Activated CD4-positive, CD25-positive, alpha-beta regulatory T cell treated with anti-CD3 and anti-CD28 coated beads, Interleukin-2, amount 50 U/mL, for 16 hours (primary cell): Measurements from ENCODE around the gene MAT2B.

Experiments
- DNase-seq: peaks from one replicate; pipeline ENCODE4 v3.0.0-alpha.2; 2020; ENCODE audit warnings: low read depth, low spot score

MAT2B gene

DNA sequence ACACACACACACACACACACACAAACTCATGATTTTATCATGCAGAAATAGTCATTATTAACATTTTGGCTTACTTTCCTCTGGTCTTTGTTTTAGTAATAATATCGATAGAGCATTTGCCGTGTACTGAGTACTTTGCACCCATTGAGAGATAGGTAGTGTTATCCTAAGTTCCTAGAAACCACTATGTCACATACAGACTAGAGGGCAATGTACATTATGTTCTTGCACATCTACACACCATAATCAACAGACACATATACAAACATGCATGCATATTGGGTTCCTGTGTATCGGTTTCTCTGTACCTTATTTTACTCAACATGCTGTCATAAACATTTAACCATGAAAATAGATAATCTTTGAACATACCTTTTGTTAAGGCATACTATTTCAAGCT is 45.7 kb downstream of the MAT2B start:
- DNase-seq, result no peak

DNA sequence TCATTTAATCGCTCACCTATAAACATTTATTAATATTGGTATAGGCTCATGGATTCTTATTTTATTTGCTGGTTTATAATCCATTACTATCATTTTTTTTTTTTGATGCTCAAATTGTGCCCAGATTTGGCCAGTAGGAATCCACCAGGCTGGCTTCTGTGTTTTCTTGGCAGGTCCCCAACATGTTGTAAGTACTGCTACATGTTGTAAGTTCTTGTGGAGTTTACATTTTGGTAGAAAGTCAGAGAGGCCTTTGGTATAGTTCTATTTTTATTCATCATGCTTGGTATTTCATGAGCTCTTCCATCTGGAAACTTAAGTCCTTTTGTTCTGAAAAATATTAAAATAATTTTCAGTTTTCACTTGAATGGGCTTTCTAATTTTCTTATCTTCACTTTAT is 47.1 kb downstream of the MAT2B start:
- no peak for DNase-seq

DNA sequence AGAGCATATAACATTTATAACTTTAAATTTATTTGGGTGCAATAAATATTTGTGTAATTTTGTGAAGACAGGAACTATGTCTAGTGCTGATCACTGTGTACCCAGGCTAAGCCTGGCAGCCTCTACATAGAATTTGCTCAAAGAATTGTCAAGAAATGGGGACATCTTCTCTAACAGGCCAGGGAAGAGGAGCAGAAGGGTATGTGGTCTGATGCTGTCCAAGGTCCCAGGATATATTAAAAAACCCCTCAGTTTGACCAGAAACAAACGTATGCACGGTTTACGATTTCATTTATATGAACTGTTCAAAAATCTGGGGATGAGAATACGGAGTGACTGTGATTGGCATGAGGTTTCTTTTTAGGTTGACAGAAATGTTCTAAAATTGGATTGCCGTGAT is 55.9 kb downstream of the MAT2B start:
- no peak for DNase-seq

DNA sequence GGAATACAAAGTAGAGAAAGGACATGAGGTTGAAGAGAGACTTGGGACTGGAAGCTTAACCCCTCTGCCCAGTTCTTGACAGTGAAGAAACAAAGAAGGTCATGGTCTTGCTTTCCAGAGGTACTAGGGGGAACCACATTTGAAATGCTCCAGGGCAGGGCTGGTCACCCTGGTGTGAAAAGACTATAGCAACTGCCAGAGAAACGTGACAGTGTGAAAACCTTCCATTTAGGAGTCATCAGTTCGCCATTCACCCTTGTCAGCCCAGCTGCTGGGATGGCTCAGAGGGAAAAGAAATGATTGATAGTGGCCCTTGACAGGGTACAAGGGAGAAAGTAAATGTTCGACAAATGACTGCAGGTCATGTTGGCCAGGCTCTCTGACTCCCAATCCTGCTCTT is 56.7 kb downstream of the MAT2B start:
- no peak for DNase-seq

DNA sequence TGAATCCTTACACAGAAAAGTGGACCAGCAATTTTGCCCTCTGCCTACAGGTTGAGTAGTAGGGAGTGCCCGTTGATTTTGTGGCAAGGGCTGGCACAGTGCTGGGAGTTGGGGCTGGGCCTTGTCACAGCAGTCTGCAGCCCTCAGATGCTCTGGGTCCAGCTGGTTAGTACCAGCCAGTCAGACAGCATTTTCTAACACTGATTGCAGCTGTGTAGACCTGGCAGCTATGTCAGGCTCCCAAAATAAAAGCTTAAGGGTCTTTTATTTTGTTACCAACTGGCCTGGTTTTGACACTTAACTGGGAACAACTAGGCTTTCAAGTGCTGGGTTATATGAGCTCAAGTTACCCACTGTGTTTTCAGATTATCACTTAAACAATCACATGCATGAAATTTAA is 57.7 kb downstream of the MAT2B start:
- no peak for DNase-seq

DNA sequence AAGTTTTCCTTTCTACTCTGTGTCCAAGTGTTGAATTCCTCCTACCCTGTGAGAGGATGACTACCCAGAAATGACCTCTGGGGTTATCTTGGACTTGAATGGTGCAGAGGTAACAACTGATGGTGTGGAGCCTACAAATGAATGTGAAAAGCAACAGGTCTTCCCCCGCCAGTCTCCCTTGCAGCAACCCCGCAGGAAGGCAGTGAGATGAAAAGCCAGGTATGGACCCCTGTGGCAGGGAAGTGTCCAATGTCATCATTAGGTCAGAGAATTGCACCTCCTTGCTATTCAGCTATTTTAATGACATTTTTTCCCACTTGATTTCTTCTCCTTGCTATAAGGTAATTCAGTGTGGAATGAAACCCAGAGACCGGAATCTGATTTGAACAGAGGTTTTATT is 58.5 kb downstream of the MAT2B start:
- DNase-seq, result no peak

DNA sequence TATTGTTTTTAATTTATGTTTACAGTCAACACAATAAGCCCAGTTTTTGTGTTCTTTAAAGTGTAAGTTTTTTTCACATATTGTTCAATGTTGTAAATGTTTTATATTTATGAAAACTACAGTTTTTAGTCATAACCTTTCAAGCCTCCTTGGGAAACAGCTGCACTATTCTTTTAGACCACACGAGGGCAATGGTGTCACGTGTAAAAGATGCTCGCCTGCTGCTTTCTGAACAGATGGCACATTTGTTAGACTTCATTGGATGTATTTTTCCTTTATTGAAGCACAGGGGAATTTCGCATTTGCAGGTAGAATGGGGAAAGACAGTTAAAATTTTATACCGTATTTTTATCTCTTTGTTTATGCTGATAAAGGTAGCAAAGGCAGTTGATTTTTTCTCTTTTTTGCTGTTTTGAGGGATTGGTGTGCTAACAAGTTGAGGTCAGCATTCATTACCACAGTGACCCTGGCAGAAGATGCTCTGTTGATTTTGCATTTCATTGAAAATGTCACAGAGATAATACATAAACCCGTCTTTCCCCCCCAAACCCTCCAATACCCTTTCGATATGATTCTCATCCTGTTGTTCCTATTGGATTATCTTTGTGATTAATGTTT is 59.0 kb downstream of the MAT2B start:
- peak; percentile 28 for DNase-seq

DNA sequence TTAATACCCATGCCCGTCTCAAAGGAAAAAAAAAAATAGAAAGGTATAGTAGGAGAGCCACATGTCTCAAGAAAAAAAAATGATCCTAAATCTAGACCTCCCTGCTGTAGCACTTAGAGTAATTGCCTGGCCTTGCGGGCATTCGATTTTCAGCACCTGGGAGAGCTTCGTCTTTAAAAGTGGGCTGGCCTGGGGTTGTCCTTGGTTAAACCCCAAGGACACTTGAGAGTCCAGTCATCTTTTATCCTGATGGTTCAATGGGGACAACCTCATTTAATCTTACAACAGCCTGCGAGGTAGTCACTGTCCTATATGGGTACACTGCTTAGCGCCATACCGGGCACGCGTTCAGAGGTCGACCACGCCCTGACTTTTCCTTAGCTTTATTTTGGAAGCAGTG is 60.1 kb downstream of the MAT2B start:
- no peak for DNase-seq

DNA sequence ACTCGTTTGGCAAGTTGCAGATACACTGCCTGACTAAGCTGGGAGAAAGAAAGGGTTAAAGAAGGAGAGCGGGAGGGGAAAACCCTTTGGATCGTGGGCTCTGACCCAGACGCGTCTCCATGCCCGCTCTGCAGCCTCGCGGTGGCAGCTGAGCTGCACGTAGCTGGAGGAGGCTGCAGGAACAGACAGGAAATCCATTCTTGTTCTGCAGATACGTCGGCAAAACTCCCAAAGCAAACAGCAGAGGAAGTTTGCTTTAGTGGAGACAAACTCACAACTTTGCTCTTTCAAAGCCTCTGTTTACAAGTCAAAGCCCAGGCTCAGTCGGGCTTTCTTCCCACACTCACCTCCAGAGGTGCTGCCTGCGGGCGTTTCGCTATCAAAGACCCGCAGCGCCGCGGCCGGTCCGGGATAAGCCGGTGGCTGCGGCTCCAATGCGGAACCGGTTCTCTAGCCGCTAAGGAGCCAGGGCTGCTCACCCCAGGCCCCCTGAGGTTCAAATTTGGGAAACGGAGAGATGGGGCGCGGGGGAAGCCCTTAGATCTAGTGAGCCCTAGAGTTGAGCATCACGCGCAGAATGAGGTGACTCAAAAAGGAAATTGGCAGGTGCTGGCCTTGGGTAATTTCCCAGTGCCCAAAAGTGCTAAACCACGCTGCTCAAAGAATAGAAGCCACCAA is 60.7 kb downstream of the MAT2B start:
- no peak for DNase-seq

DNA sequence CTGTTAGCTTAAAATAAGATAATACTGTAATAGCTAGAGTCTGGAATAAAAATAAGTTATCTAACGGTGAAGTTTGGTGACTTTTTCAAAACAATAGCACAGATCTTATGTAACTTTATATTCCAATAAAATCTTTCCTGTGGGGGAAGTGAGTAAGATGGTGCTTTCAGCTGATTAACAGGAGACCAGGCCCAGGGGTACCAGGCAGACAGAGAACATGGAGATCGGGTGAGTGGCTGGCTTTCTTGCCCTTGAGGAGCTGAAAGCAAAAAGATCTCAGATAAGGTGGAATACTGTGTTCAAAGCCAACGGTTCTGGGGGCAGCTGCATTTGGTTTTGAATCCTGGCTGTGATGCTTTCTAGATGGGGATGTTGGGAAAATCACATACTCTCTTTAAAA is 61.3 kb downstream of the MAT2B start:
- no peak for DNase-seq

DNA sequence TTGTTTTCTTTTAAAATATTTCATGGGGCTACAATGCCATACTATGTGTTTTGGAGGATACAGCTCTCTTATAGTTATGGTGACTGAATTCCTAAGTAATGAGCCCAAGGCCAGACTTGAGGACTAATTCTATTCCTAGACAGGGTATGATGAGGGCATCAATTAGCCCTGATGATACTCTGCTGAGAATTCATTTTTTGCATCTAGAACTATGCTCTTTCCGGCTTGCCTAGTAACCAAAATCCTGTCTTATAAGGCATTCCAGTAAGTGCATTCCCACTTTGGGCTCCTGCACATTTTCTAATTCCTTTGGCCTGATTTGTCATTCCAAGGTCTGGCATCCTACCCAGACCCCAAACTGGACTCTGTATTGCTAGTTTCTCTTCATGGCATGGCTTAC is 62.4 kb downstream of the MAT2B start:
- no peak for DNase-seq
